Uterus (tissue), 4 donors: ENCODE results near the gene PLXNA2. TPM values are rescaled to one million over a fixed set of nuclear protein-coding genes. Genes with fewer than 3 reads are reported as not detected.

Experiments
- DNase-seq, 2 donors: peaks; one replicate each; pipeline ENCODE4 v3.0.0-alpha.2; 2019 to 2020
- H3K27ac ChIP-seq, 2 donors: fragments of 200-600 bp; sonication (generic); 1 replicate in 1 of 2; 2 replicates in 1 of 2; pipeline ENCODE4 v1.5.1; 2016 to 2018
- H3K27me3 ChIP-seq, 2 donors: fragments of 200-600 bp; sonication (generic); one replicate each; pipeline ENCODE4 v1.5.1; 2018 to 2019; ENCODE audit warnings: control low read depth in 1 of 2
- H3K36me3 ChIP-seq, 2 donors: fragments of 200-600 bp; sonication (generic); one replicate each; pipeline ENCODE4 v1.5.1; 2019; ENCODE audit warnings: control low read depth in 1 of 2
- H3K4me1 ChIP-seq, 2 donors: fragments of 200-600 bp; sonication (generic); one replicate each; pipeline ENCODE4 v1.5.1; 2018 to 2019; ENCODE audit warnings: control low read depth in 1 of 2
- H3K4me3 ChIP-seq, 2 donors: fragments of 200-600 bp; sonication (generic); 1 replicate in 1 of 2; 2 replicates in 1 of 2; pipeline ENCODE4 v1.5.1; 2018 to 2019; ENCODE audit warnings: mild to moderate bottlenecking in 1 of 2
- H3K9me3 ChIP-seq, 2 donors: fragments of 200-600 bp; sonication (generic); one replicate each; pipeline ENCODE4 v1.5.1; 2019; ENCODE audit warnings: control low read depth in 1 of 2
- CTCF ChIP-seq, 4 experiments: fragments of 200-600 bp in 2 of 4; fragments of 450-650 bp in 2 of 4; sonication (generic) in 2 of 4; IDR thresholded peaks; one replicate each; pipeline ENCODE4 v1.5.1; 2016 to 2019; ENCODE audit warnings: antibody characterized with exemption in 4 of 4, mild to moderate bottlenecking in 2 of 4, moderate library complexity in 1 of 4
- POLR2A ChIP-seq, 2 donors: fragments of 450-650 bp; IDR thresholded peaks; one replicate each; pipeline ENCODE4 v1.6.1; 2016; ENCODE audit warnings: antibody characterized with exemption in 2 of 2, mild to moderate bottlenecking in 1 of 2, moderate library complexity in 1 of 2
- intact Hi-C: fragments of 100-400 bp; cut with DNase I; formaldehyde crosslinking; loops from one replicate; pipeline ENCODE4 v1.15.1; 2023; ENCODE audit warnings: low total_unique reads
- total RNA-seq, 4 donors: library from RNA; depleted of rRNA in 3 of 4; stranded (reverse); fragments of >200 nt in 3 of 4; gene quantifications; one replicate each; pipeline versions ENCODE4 v1.1.0 to v1.2.4, GENCODE V29; 2014 to 2023
- donor health status: DM: yes; HTN: yes; CAD: no.

Gene PLXNA2
- total RNA-seq, 4 donors from 2014 or later: 5.4 to 94.5 (median 9.5) TPM

- no peak for DNase-seq
- no peaks in the 10 kb centered on the region for H3K36me3 ChIP-seq
- H3K27ac ChIP-seq: peak overlapping the region in 1 of 2 donors; percentile 77
- TF ChIP-seq CTCF (IDR thresholded peaks at IDR 0.05): no peak
- no peak for TF ChIP-seq POLR2A (IDR thresholded peaks at IDR 0.05)
- H3K27me3 ChIP-seq: no peaks in the 10 kb centered on the region
- intact Hi-C loops: no loop called here
- no peaks in the 10 kb centered on the region for H3K9me3 ChIP-seq
- H3K4me1 ChIP-seq: peaks cover 7 to 8% of the 10 kb centered on the region in 2 donors
- H3K4me3 ChIP-seq: no peak overlapping the region
Observed at GRCh38 chr1:208027861-208028260, 216.3 kb downstream of the PLXNA2 start.

GRCh38 chr1:208026880-208027438 lies 217.2 kb downstream of the PLXNA2 start:
- Histone ChIP-seq H3K36me3 (no peaks in the 10 kb centered on the region), H3K4me3 (no peak overlapping the region), H3K27me3 (no peaks in the 10 kb centered on the region), H3K27ac (no peak overlapping the region), H3K9me3 (no peaks in the 10 kb centered on the region), H3K4me1 (peaks cover 7 to 8% of the 10 kb centered on the region in 2 donors)
- no peak for DNase-seq
- TF ChIP-seq CTCF (IDR thresholded peaks at IDR 0.05): no peak
- TF ChIP-seq POLR2A (IDR thresholded peaks at IDR 0.05): no peak
- intact Hi-C loops: no loop called here

- Histone ChIP-seq H3K9me3 (no peaks in the 10 kb centered on the region), H3K27me3 (no peaks in the 10 kb centered on the region), H3K36me3 (no peaks in the 10 kb centered on the region), H3K27ac (no peak overlapping the region), H3K4me1 (peaks cover 0 to under 1% of the 10 kb centered on the region in 2 donors), H3K4me3 (no peak overlapping the region)
- TF ChIP-seq POLR2A (IDR thresholded peaks at IDR 0.05): no peak
- TF ChIP-seq CTCF (IDR thresholded peaks at IDR 0.05): no peak
- peak in 1 of 2 donors; percentile 62 for DNase-seq
- intact Hi-C loops: no loop called here
Observed at GRCh38 chr1:208025031-208025430, 219.2 kb downstream of the PLXNA2 start.

GRCh38 chr1:208024406-208024805 lies 219.8 kb downstream of the PLXNA2 start:
- Histone ChIP-seq H3K4me1 (no peaks in the 10 kb centered on the region), H3K4me3 (no peak overlapping the region), H3K27me3 (no peaks in the 10 kb centered on the region), H3K9me3 (no peaks in the 10 kb centered on the region), H3K27ac (no peak overlapping the region), H3K36me3 (no peaks in the 10 kb centered on the region)
- DNase-seq: no peak
- no peak for TF ChIP-seq CTCF (IDR thresholded peaks at IDR 0.05)
- TF ChIP-seq POLR2A (IDR thresholded peaks at IDR 0.05): no peak
- intact Hi-C loops: no loop called here

GRCh38 chr1:208019257-208019656 lies 224.9 kb downstream of the PLXNA2 start:
- Histone ChIP-seq H3K4me1 (no peaks in the 10 kb centered on the region), H3K9me3 (no peaks in the 10 kb centered on the region), H3K36me3 (no peaks in the 10 kb centered on the region), H3K27ac (no peak overlapping the region), H3K4me3 (no peak overlapping the region), H3K27me3 (no peaks in the 10 kb centered on the region)
- intact Hi-C loops: no loop called here
- DNase-seq: no peak
- TF ChIP-seq POLR2A (IDR thresholded peaks at IDR 0.05) (no peak), CTCF (IDR thresholded peaks at IDR 0.05) (no peak)
